Hepatocyte (in vitro differentiated cells): ENCODE data around the gene LRRC61. TPM values are rescaled to one million over a fixed set of nuclear protein-coding genes. Genes with fewer than 3 reads are reported as not detected.
A peak's percentile ranks its signal among the peaks of the same experiment; 100 is the strongest.
"Not testable (repeated sequence)": the region's sequence is repeated elsewhere in the genome, so short reads cannot be mapped to it uniquely, and the experiment has no call there.

Experiments used
- DNase-seq: peaks from one replicate; pipeline ENCODE4 v3.0.0-alpha.2; 2016; ENCODE audit warnings: low spot score
- H2AFZ ChIP-seq: fragments of 200-600 bp; sonication (generic); 2 replicates; pipeline ENCODE4 v1.6.0; 2016; ENCODE audit warnings: antibody characterized with exemption, mild to moderate bottlenecking
- H3K27ac ChIP-seq: fragments of 200-600 bp; sonication (generic); 2 replicates; pipeline ENCODE4 v1.5.1; 2016; ENCODE audit warnings: mild to moderate bottlenecking
- H3K27me3 ChIP-seq: fragments of 200-600 bp; sonication (generic); 2 replicates; pipeline ENCODE4 v1.6.1; 2016
- H3K36me3 ChIP-seq: fragments of 200-600 bp; sonication (generic); replicated peaks from 2 replicates; pipeline ENCODE4 v1.5.1; 2016; ENCODE audit warnings: low read depth; ENCODE audit not compliant: insufficient read depth
- H3K4me1 ChIP-seq: fragments of 200-600 bp; sonication (generic); 2 replicates; pipeline ENCODE4 v1.5.1; 2016; ENCODE audit warnings: mild to moderate bottlenecking, moderate library complexity; ENCODE audit not compliant: insufficient read depth
- H3K4me2 ChIP-seq: fragments of 200-600 bp; sonication (generic); 2 replicates; pipeline ENCODE4 v1.6.0; 2016
- H3K4me3 ChIP-seq: fragments of 200-600 bp; sonication (generic); 2 replicates; pipeline ENCODE4 v1.5.1; 2016; ENCODE audit warnings: mild to moderate bottlenecking
- H3K79me2 ChIP-seq: fragments of 200-600 bp; sonication (generic); 2 replicates; pipeline ENCODE4 v1.6.0; 2017; ENCODE audit warnings: mild to moderate bottlenecking
- H3K9me2 ChIP-seq: fragments of 200-600 bp; sonication (generic); replicated peaks from 2 replicates; pipeline ENCODE4 v1.6.0; 2017; ENCODE audit warnings: mild to moderate bottlenecking; ENCODE audit not compliant: insufficient read depth
- H3K9me3 ChIP-seq: fragments of 200-600 bp; sonication (generic); 2 replicates; pipeline ENCODE4 v1.5.1; 2016; ENCODE audit warnings: low read depth, mild to moderate bottlenecking
- H4K20me1 ChIP-seq: fragments of 200-600 bp; sonication (generic); 2 replicates; pipeline ENCODE4 v1.6.0; 2016; ENCODE audit warnings: mild to moderate bottlenecking; ENCODE audit not compliant: insufficient read depth, poor library complexity, severe bottlenecking
- WGBS: methylation state at CpG from one replicate; pipeline ENCODE4 v1.1.6; 2016; ENCODE audit warnings: low lambda C conversion rate; ENCODE audit errors: missing lambda C conversion rate; 5-methylcytosine and 5-hydroxymethylcytosine counted together
- polyA plus RNA-seq: library from polyadenylated mRNA; unstranded; fragments of >200 nt; fragmentation: Nextera tagmentation; extraction: Ambion mirVana; gene quantifications from 2 replicates; pipeline ENCODE4 v1.2.1, GENCODE V29; 2016
- total RNA-seq: library from RNA; depleted of rRNA; stranded (reverse); fragments of >200 nt; gene quantifications from 2 replicates; pipeline ENCODE4 v1.2.3, GENCODE V29; 2014
- TF ChIP-seq, protein P1 (sequence below): fragments of 200-600 bp; sonication (generic); IDR thresholded peaks from 2 replicates; pipeline ENCODE4 v1.5.1; 2016; ENCODE audit warnings: antibody characterized with exemption, mild to moderate bottlenecking; ENCODE audit not compliant: poor library complexity

Gene LRRC61
- total and polyA plus RNA-seq, 2 experiments from 2014 or later: 23.4 to 38.7 TPM

DNA sequence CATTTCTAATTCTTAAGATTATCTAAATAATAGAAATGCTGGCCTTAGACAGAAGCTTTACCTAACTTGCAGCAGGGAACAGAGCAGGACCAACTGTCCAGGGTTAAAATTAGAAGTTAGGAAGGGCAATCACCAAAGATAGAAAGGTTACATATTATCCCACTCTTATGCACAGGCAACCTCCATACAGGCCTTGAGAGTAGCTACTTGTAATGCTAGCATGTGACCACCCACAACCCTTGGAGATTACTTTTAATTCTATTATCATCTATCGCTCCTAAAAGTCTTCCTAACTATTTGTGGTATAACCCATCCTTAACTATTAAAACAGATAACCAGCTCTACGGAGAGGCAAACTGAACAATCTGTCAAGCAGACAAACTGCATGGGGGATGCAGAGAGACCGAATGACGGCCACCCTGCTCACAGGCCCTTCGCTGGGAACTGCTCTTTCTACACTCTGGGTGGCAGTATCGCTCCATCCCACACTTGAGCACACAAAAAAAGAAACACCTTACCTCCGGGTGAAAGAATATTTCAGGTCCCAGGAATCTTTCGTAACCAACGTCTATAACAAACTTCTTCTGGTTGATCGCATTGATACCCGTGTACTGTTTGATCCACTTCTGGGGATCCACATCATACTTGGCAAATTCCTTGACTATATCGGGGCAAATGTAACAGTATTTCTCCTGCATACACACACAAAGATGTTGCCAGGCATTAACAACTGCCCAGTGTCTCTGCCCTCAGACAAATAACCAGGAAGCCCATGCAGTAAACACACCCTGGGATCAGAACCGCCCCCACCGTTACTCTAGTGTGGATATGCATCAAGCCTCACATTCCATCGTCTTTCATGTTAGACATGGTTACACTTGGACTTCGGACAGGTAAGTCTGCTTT, 37.1 kb upstream of the LRRC61 start:
- not testable (repeated sequence) for H3K4me1 ChIP-seq, H3K9me3 ChIP-seq, H3K4me3 ChIP-seq, H2AFZ ChIP-seq, H3K9me2 ChIP-seq, H3K36me3 ChIP-seq, DNase-seq, H4K20me1 ChIP-seq, H3K79me2 ChIP-seq, H3K27me3 ChIP-seq, H3K27ac ChIP-seq
- peak overlapping the region; percentile 41 for H3K4me2 ChIP-seq
- TF ChIP-seq, protein P1, sequence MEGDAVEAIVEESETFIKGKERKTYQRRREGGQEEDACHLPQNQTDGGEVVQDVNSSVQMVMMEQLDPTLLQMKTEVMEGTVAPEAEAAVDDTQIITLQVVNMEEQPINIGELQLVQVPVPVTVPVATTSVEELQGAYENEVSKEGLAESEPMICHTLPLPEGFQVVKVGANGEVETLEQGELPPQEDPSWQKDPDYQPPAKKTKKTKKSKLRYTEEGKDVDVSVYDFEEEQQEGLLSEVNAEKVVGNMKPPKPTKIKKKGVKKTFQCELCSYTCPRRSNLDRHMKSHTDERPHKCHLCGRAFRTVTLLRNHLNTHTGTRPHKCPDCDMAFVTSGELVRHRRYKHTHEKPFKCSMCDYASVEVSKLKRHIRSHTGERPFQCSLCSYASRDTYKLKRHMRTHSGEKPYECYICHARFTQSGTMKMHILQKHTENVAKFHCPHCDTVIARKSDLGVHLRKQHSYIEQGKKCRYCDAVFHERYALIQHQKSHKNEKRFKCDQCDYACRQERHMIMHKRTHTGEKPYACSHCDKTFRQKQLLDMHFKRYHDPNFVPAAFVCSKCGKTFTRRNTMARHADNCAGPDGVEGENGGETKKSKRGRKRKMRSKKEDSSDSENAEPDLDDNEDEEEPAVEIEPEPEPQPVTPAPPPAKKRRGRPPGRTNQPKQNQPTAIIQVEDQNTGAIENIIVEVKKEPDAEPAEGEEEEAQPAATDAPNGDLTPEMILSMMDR: peak; percentile 64
- WGBS: 32% methylated on average over 16 of the region's 16 CpGs

DNA sequence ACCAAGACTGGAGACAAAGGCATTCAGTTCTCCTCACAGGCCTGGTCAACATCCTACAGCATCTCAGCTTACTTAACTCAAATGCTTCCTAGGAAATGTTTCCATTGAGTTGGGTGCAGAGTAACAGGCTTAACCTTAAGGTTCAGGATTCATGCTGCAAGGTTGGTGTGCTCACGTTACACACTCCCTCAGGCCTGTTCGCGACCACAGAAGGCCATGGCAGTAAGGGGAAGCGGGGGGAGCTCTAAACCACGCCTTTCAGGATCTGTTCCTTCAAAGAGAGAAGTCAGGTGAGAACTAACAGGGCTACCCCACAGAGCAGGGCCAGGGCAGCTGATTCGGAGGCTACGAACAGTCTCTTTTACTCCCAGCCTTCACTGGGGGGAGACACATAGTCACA, 35.3 kb upstream of the LRRC61 start:
- H3K4me2 ChIP-seq, H3K4me3 ChIP-seq, H3K36me3 ChIP-seq, H3K9me2 ChIP-seq, H3K4me1 ChIP-seq, H2AFZ ChIP-seq, H3K79me2 ChIP-seq, DNase-seq, H3K9me3 ChIP-seq, H4K20me1 ChIP-seq, H3K27ac ChIP-seq, H3K27me3 ChIP-seq: not testable (repeated sequence)
- WGBS: 73% methylated on average over 7 of the region's 7 CpGs

DNA sequence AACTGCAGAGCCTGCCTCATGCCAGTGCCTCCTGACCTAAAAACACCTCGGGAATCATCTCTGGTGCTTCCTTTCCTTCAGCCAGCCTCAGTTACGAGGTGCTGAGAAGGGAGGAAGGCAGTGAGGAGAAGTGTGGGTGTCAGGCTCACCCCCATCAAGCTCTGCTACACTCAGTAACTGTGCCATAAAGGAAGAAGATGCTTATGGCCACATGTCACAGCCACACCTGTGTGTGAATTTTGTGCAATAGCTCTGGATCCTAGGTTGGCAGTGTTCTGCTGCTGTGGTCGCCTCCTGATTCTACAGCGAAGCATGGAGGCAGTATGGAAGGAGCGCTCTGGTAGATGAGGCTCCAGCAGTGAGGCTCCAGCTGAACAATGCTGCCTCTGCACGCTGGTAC, 34.3 kb upstream of the LRRC61 start:
- not testable (repeated sequence) for H2AFZ ChIP-seq, H3K9me2 ChIP-seq, H3K27me3 ChIP-seq, H4K20me1 ChIP-seq, H3K9me3 ChIP-seq, H3K36me3 ChIP-seq, DNase-seq, H3K4me3 ChIP-seq, H3K4me1 ChIP-seq, H3K4me2 ChIP-seq, H3K27ac ChIP-seq, H3K79me2 ChIP-seq
- 90% methylated on average over 6 of the region's 6 CpGs for WGBS

DNA sequence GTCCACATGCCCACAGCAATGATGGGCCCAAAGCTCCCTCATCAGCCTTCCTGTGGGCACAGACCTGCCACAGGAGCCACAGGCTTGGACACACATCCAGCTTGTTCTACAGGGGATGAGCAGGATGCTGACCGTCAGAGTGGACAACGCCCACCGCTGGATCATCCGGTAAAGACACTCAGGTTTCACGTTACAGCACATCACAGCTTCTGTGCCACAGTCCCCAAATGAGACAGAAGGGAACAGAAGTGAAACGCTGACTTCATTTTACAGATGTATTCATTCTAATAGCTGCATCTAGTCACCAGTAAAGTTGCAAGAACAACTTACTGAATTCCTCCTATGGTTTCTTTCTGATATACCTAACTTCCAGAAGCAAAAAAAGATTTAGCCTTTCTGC, 32.8 kb upstream of the LRRC61 start:
- WGBS: 54% methylated on average over 6 of the region's 6 CpGs
- H3K36me3 ChIP-seq, H3K9me3 ChIP-seq, H3K79me2 ChIP-seq, H3K9me2 ChIP-seq, H4K20me1 ChIP-seq, H2AFZ ChIP-seq, H3K27me3 ChIP-seq, DNase-seq, H3K4me3 ChIP-seq, H3K4me2 ChIP-seq, H3K4me1 ChIP-seq, H3K27ac ChIP-seq: not testable (repeated sequence)

DNA sequence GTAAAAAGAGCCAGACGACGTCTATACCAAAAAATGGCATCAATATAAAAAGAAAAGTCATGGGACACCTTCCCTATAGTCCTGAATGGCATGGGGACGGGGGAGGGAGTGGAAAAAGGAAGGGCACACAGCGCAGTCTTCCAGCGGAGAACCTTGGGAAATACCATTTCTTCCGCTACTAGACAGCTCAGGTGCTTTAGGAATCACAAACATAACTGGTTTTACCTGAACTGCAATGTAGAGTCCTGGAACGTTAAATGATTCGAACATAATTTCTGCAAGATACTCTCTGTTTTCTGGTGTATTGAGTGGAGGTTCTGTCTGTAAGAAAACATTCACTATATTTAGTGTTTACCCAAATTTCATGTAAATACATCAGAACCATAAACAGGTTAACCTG, 28.1 kb upstream of the LRRC61 start:
- H3K4me3 ChIP-seq, H3K79me2 ChIP-seq, H3K36me3 ChIP-seq, H3K9me2 ChIP-seq, H3K9me3 ChIP-seq, H4K20me1 ChIP-seq, H3K27me3 ChIP-seq, H3K27ac ChIP-seq, H2AFZ ChIP-seq, DNase-seq, H3K4me1 ChIP-seq, H3K4me2 ChIP-seq: not testable (repeated sequence)
- WGBS: 86% methylated on average over 8 of the region's 8 CpGs

DNA sequence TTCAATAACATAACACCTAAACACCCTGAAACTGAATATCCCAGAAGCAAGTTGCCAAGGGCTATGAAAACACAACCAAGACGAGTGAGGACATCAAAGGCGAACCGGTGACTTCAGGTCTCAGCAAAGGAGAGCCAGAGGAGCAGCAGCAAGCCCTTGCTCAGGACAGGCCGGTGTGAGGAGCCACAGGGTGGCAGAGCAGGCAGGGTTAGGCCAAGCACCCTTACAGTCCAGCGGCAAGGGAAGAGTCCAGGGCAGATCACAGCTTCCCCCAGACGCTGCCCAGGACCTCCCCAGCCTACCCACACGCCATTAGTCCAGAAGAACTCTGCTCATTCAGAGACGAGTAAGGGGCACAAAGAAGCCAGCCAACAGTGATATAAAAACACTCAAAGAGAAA, 27.5 kb upstream of the LRRC61 start:
- not testable (repeated sequence) for H3K27ac ChIP-seq, DNase-seq

DNA sequence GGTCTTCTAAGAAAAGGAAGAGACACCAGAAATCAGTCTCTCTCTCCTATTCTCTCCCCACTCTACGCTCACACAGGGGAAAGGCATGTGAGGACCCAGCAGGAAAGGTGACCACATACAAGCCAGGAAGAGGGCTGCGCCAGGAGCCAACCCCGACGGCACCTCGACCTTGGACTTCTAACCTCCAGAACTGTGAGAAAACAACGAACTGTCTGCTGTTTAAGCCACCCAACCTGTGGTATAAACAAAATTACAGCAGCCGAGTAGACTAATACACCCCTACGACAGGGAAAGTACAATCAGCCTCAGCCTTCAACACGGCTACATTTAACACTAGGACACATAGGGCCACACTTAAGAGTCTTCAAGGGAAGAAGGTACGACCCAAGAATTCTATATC, 26.4 kb upstream of the LRRC61 start:
- H4K20me1 ChIP-seq, H3K9me3 ChIP-seq: not testable (repeated sequence)
- 92% methylated on average over 9 of the region's 10 CpGs for WGBS

More for the DNA sequence above, 27.5 kb upstream of the LRRC61 start:
- H3K79me2 ChIP-seq, H3K36me3 ChIP-seq, H3K4me2 ChIP-seq, H3K9me2 ChIP-seq, H3K27me3 ChIP-seq, H3K9me3 ChIP-seq, H3K4me3 ChIP-seq, H3K4me1 ChIP-seq, H2AFZ ChIP-seq, H4K20me1 ChIP-seq: not testable (repeated sequence)
- 59% methylated on average over 3 of the region's 8 CpGs for WGBS

DNA sequence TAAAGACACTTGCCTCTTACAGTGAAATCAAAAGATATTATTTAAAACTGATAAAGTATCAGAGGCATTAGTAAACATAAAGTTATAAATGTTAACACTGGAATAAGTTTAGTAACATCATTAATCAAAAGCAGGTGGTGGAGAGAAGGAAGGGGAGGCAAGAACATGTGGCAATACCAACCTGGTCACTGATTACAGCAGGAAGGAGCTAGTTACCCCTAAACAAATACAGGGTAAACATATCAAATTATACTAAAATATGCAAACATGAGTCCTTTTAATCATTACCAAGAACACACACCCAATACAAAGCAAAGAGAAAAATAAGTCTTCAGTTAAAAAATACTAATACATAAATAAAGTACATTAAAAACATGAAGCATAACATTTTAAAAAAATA, 25.2 kb upstream of the LRRC61 start:
- DNase-seq, H3K27ac ChIP-seq, H3K4me2 ChIP-seq, H3K36me3 ChIP-seq, H3K9me3 ChIP-seq, H3K4me1 ChIP-seq, H2AFZ ChIP-seq, H3K4me3 ChIP-seq, H3K27me3 ChIP-seq, H3K79me2 ChIP-seq, H3K9me2 ChIP-seq, H4K20me1 ChIP-seq: not testable (repeated sequence)

More for the DNA sequence above, 26.4 kb upstream of the LRRC61 start:
- not testable (repeated sequence) for H3K4me1 ChIP-seq, H3K4me2 ChIP-seq, H2AFZ ChIP-seq, H3K9me2 ChIP-seq, H3K36me3 ChIP-seq, H3K27ac ChIP-seq, H3K27me3 ChIP-seq, H3K79me2 ChIP-seq, DNase-seq, H3K4me3 ChIP-seq
